Adrenal gland (tissue), 5 donors: ENCODE results near the gene SNX30.

Experiments used
- CTCF ChIP-seq, 6 experiments: fragments of 450-650 bp in 4 of 6; fragments of 200-600 bp in 2 of 6; sonication (generic) in 1 of 6; IDR thresholded peaks; 1 replicate in 5 of 6; 2 replicates in 1 of 6; pipeline versions ENCODE4 v1.5.1 to v1.8.0; 2016 to 2021; ENCODE audit warnings: antibody characterized with exemption in 6 of 6, mild to moderate bottlenecking in 2 of 6, moderate library complexity in 1 of 6
- POLR2A ChIP-seq, 2 donors: fragments of 450-650 bp; IDR thresholded peaks; one replicate each; pipeline ENCODE4 v1.6.1; 2017; ENCODE audit warnings: antibody characterized with exemption in 2 of 2, mild to moderate bottlenecking in 2 of 2, moderate library complexity in 1 of 2
- donor health status: DM: no; HTN: no; CAD: no.

GRCh38 chr9:112914524-112914923, 164.0 kb downstream of the SNX30 start:
- no peak for TF ChIP-seq CTCF (IDR thresholded peaks at IDR 0.05)
- no peak for TF ChIP-seq POLR2A (IDR thresholded peaks at IDR 0.05)
